HG03159 (cell line): ENCODE results near the gene HNRNPH2.

ENCODE experiments used
- ATAC-seq: cut with Tn5 transposase; IDR thresholded peaks from one replicate; pipeline ENCODE4 v1.9.1; 2021; ENCODE audit warnings: mild to moderate bottlenecking, moderate library complexity; ENCODE audit not compliant: unreplicated experiment

Gene HNRNPH2

GRCh38 chrX:101407748-101408531 is at the start of gene HNRNPH2, which contains the start of gene GLA:
Gene HNRNPH2 (plus strand): TSS chrX:101408222. CDS start chrX:101411989, 3,767 bp downstream.
Gene GLA (minus strand): TSS chrX:101407925. CDS start chrX:101407903, 22 bp downstream.
- ATAC-seq = peak; percentile 91

- ATAC-seq = no peak
Measured at GRCh38 chrX:101359966-101360365, 48.1 kb upstream of the HNRNPH2 start.

GRCh38 chrX:101360390-101360789 is 47.6 kb upstream of the HNRNPH2 start:
- no peak for ATAC-seq

- no peak for ATAC-seq
Measured at GRCh38 chrX:101362116-101362515, 45.9 kb upstream of the HNRNPH2 start.

- ATAC-seq = no peak
Measured at GRCh38 chrX:101362757-101363156, 45.3 kb upstream of the HNRNPH2 start.

- no peak for ATAC-seq
Measured at GRCh38 chrX:101365301-101365795, 42.7 kb upstream of the HNRNPH2 start.

- no peak for ATAC-seq
Measured at GRCh38 chrX:101368800-101369199, 39.2 kb upstream of the HNRNPH2 start.

GRCh38 chrX:101369687-101370086 is 38.3 kb upstream of the HNRNPH2 start:
- ATAC-seq = no peak

- peak; percentile 74 for ATAC-seq
Measured at GRCh38 chrX:101370888-101371504, 37.0 kb upstream of the HNRNPH2 start.

- ATAC-seq = no peak
Measured at GRCh38 chrX:101377547-101377946, 30.5 kb upstream of the HNRNPH2 start.

GRCh38 chrX:101383679-101384205 is 24.3 kb upstream of the HNRNPH2 start:
- peak; percentile 71 for ATAC-seq

- ATAC-seq = no peak
Measured at GRCh38 chrX:101385026-101385684, 22.9 kb upstream of the HNRNPH2 start.

- peak; percentile 71 for ATAC-seq
Measured at GRCh38 chrX:101385795-101386541, 22.1 kb upstream of the HNRNPH2 start, which contains the start of gene BTK. Gene BTK (minus strand): TSS chrX:101386191. CDS start chrX:101375284, 10,907 bp downstream.

- no peak for ATAC-seq
Measured at GRCh38 chrX:101386542-101386885, 21.5 kb upstream of the HNRNPH2 start.

- ATAC-seq = no peak
Measured at GRCh38 chrX:101388604-101389003, 19.4 kb upstream of the HNRNPH2 start.

GRCh38 chrX:101390664-101391525 is 17.1 kb upstream of the HNRNPH2 start, which contains the start of gene RPL36A:
Gene RPL36A (plus strand): TSS chrX:101391011. CDS start chrX:101391044, 33 bp downstream.
- ATAC-seq = peak; percentile 68

- no peak for ATAC-seq
Measured at GRCh38 chrX:101391831-101392230, 16.2 kb upstream of the HNRNPH2 start.

GRCh38 chrX:101393530-101394305 is 14.3 kb upstream of the HNRNPH2 start:
- ATAC-seq = no peak

GRCh38 chrX:101394372-101394771 is 13.7 kb upstream of the HNRNPH2 start:
- no peak for ATAC-seq
